Measurements from ENCODE around the gene TRAP1. TPM values are rescaled to one million over a fixed set of nuclear protein-coding genes. Genes with fewer than 3 reads are reported as not detected.

Gene TRAP1
- total RNA-seq, 2 experiments from 2014 or later, result 343 to 379 TPM

DNA sequence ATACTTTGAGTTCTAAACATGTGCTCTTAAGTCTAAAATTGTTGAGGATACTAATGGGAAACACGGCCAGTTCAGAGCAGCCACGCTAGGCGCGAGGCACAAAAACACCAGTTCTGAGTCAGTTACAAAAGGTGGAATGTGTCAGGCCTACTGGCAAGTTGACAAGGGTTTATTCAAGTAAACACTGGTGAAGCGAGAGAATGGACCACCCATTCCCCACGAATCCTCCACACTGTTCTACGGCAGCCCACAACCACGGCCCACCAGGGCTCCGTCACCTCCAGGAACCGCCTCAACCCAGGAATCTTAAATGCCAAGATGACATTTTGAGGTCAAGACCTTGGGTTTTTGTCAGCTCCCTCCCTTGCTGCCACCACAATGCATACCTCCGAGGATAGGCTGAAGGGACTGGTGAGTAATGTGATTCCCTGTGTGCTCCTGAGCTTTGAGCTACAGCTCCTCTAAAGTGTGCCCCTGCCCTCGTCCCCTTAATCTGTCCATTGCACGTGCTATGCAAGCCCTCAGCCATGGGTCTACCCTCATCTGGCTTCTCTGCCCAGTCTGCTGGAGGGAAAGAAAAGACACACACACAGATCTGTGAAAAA is 28.5 kb upstream of the TRAP1 start:
- Mint-ChIP-seq H3K27ac (peak overlapping the region; percentile 24), H3K27me3 (no peaks in the 10 kb centered on the region), H3K4me3 (no peak overlapping the region), H3K4me1 (ENCODE audit: low read depth) (peaks cover 7% of the 10 kb centered on the region), H3K36me3 (ENCODE audit: low read depth) (peaks cover 14% of the 10 kb centered on the region), H3K9me3 (no peaks in the 10 kb centered on the region)
- ATAC-seq (no peak), DNase-seq (no peak)
- TF ChIP-seq, protein P1, sequence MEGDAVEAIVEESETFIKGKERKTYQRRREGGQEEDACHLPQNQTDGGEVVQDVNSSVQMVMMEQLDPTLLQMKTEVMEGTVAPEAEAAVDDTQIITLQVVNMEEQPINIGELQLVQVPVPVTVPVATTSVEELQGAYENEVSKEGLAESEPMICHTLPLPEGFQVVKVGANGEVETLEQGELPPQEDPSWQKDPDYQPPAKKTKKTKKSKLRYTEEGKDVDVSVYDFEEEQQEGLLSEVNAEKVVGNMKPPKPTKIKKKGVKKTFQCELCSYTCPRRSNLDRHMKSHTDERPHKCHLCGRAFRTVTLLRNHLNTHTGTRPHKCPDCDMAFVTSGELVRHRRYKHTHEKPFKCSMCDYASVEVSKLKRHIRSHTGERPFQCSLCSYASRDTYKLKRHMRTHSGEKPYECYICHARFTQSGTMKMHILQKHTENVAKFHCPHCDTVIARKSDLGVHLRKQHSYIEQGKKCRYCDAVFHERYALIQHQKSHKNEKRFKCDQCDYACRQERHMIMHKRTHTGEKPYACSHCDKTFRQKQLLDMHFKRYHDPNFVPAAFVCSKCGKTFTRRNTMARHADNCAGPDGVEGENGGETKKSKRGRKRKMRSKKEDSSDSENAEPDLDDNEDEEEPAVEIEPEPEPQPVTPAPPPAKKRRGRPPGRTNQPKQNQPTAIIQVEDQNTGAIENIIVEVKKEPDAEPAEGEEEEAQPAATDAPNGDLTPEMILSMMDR (IDR thresholded peaks at IDR 0.05), result no peak
- intact Hi-C loops (cut with micrococcal nuclease), result no loop called here
- POLR2A ChIA-PET, result no interaction called here
- CTCF ChIA-PET, result interaction anchor here (1.5 kb wide), 1 partner anchor 13 kb away, joined by 3 read pairs; no protein-coding TSS in a partner anchor

DNA sequence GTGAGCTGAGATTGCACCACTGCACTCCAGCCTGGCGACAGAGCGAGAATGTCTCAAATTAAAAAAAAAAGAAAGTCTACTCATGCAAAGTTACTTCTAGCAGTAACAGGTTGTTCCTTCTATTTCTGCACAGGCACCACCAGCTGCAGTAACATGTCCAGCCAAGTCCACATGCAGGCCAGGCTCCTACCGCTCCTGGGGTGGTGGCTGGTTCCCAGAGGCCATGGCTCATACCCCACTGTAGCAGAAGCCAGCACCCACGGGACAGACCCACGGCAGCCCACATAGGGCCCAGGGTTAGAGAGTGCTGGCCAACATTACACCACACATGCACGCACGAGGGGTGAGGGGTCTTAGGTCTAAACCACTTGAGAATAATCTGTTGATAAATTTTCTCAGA is 26.7 kb upstream of the TRAP1 start:
- no peaks in the 10 kb centered on the region for H3K27me3 Mint-ChIP-seq
- no peak overlapping the region for H3K4me3 Mint-ChIP-seq
- H3K36me3 Mint-ChIP-seq (ENCODE audit: low read depth), result peaks cover 15% of the 10 kb centered on the region
- DNase-seq (no peak), ATAC-seq (no peak)
- no peak overlapping the region for H3K27ac Mint-ChIP-seq
- POLR2A ChIA-PET, result no interaction called here
- H3K9me3 Mint-ChIP-seq, result no peaks in the 10 kb centered on the region
- no peaks in the 10 kb centered on the region for H3K4me1 Mint-ChIP-seq (ENCODE audit: low read depth)
- intact Hi-C loops (cut with micrococcal nuclease), result no loop called here
- CTCF ChIA-PET, result no interaction called here
- TF ChIP-seq, protein P1 (IDR thresholded peaks at IDR 0.05), result no peak

DNA sequence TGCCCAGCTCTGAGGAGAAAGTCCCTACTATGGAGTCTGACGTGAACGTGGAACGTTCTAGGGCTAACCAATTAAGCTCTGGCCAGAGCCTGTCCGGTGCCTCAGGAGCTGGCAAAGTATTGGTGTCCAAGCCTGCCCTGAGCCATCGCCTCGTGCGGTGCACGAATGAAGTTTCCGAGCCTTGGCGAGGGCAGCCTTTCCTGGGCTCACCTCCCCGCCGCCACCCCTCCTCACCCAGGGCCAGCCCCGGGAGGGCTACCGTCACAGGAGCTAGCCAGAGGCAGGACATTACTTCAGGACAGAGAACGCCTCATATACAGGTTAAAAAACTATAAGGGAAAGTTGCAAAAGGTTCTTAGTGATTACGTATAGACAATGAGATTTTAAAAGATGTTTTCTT is 23.6 kb upstream of the TRAP1 start:
- no peaks in the 10 kb centered on the region for H3K9me3 Mint-ChIP-seq
- no peak overlapping the region for H3K4me3 Mint-ChIP-seq
- TF ChIP-seq, protein P1 (IDR thresholded peaks at IDR 0.05), result no peak
- H3K27me3 Mint-ChIP-seq, result no peaks in the 10 kb centered on the region
- POLR2A ChIA-PET, result interaction anchor here (1.6 kb wide), 1 partner anchor 39 kb away, joined by 3 read pairs; no protein-coding TSS in a partner anchor
- DNase-seq (no peak), ATAC-seq (no peak)
- H3K27ac Mint-ChIP-seq, result no peak overlapping the region
- no peaks in the 10 kb centered on the region for H3K4me1 Mint-ChIP-seq (ENCODE audit: low read depth)
- intact Hi-C loops (cut with micrococcal nuclease), result no loop called here
- H3K36me3 Mint-ChIP-seq (ENCODE audit: low read depth), result peaks cover 18% of the 10 kb centered on the region
- CTCF ChIA-PET, result interaction anchor here (1.0 kb wide), 1 partner anchor 51 kb away, joined by 3 read pairs; no protein-coding TSS in a partner anchor

DNA sequence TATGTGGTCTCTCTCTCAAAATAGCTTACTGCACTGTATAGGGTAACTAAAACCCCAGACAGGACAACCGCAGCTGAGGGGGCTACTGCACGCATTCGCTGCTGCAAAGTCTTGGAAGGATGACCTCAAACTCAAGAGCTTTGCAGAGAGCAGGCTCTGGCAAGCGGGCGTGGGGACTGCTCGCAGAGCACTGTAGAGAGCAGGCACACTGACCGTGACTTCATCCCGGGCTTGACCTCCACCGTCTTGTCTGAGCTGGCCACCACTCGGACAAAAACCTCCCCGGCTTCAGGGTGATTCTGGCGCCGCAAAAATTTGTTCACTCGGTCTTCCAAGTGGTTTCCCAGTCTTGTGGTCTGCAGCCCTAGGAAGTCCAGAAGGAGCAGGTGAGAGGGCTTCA is 22.9 kb upstream of the TRAP1 start:
- ATAC-seq, result no peak
- ChIA-PET CTCF (no interaction called here), POLR2A (interaction anchor here (1.6 kb wide), 1 partner anchor 38 kb away, joined by 3 read pairs; no protein-coding TSS in a partner anchor)
- intact Hi-C loops (cut with micrococcal nuclease), result no loop called here
- TF ChIP-seq, protein P1 (IDR thresholded peaks at IDR 0.05), result no peak
- Mint-ChIP-seq H3K36me3 (ENCODE audit: low read depth) (peaks cover 22% of the 10 kb centered on the region), H3K27ac (no peak overlapping the region), H3K9me3 (no peaks in the 10 kb centered on the region), H3K4me1 (ENCODE audit: low read depth) (no peaks in the 10 kb centered on the region), H3K4me3 (no peak overlapping the region), H3K27me3 (no peaks in the 10 kb centered on the region)
- no peak for DNase-seq

DNA sequence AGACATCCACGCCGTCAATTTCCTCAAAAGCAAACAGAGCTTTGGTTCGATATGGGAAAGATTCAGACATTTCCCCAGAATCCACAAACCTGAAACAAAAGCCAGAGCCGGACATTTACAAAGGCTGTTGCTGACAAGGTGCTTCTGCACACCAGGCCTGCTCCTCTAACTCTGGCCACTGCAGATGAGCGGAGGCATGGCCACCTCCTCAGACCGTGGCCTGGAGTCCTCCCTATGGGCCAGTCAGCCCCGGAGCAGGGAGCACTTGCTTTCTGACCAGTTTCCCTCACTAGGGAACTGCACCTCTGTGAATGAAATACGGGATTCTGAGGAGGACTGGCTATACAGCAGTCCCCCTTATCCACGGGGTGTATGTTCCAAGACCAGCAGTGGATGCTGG is 22.3 kb upstream of the TRAP1 start:
- intact Hi-C loops (cut with micrococcal nuclease), result no loop called here
- Mint-ChIP-seq H3K27me3 (no peaks in the 10 kb centered on the region), H3K9me3 (no peaks in the 10 kb centered on the region), H3K36me3 (ENCODE audit: low read depth) (peaks cover 28% of the 10 kb centered on the region), H3K27ac (peak overlapping the region; percentile 8), H3K4me3 (no peak overlapping the region), H3K4me1 (ENCODE audit: low read depth) (peaks cover 2% of the 10 kb centered on the region)
- TF ChIP-seq, protein P1 (IDR thresholded peaks at IDR 0.05), result no peak
- DNase-seq (no peak), ATAC-seq (no peak)
- ChIA-PET CTCF (no interaction called here), POLR2A (interaction anchor here (0.9 to 1.6 kb wide), 2 partner anchors 37 to 140 kb away, joined by 3 read pairs; no protein-coding TSS in a partner anchor)
